Bronchial epithelial cell (primary cell): ENCODE measurements around the gene TMEM229A. TPM values are rescaled to one million over a fixed set of nuclear protein-coding genes. Genes with fewer than 3 reads are reported as not detected.
A peak's percentile ranks its signal among the peaks of the same experiment; 100 is the strongest.
"Not testable (repeated sequence)": the region's sequence is repeated elsewhere in the genome, so short reads cannot be mapped to it uniquely, and the experiment has no call there.

ENCODE experiments used
- DNase-seq: peaks from one replicate; pipeline ENCODE4 v3.0.0-alpha.2; 2010; ENCODE audit warnings: low read depth
- FAIRE-seq: peaks from 2 replicates; lab custom pipeline; 2011; peaks lifted over from hg19 to GRCh38; lab: Jason Lieb, UNC
- H3K27me3 ChIP-seq: 2 replicates; pipeline ENCODE4 v1.5.1; 2011; ENCODE audit warnings: low read length; ENCODE audit not compliant: control insufficient read depth, insufficient read depth
- H3K36me3 ChIP-seq: 2 replicates; pipeline ENCODE4 v1.5.1; 2011; ENCODE audit warnings: low read length; ENCODE audit not compliant: control insufficient read depth, insufficient read depth
- H3K4me3 ChIP-seq: 2 replicates; pipeline ENCODE4 v1.5.1; 2011; ENCODE audit warnings: mild to moderate bottlenecking, low read depth, low read length, control low read depth
- total RNA-seq: library from RNA; depleted of rRNA; stranded (reverse); fragments of >200 nt; gene quantifications from 2 replicates; pipeline ENCODE4 v1.2.1, GENCODE V29; 2014
- TF ChIP-seq, protein P1 (sequence below): IDR thresholded peaks from 2 replicates; pipeline ENCODE4 v1.5.1; 2011; ENCODE audit warnings: mild to moderate bottlenecking, moderate library complexity, low read length, control low read depth, inconsistent platforms; ENCODE audit not compliant: insufficient read depth, severe bottlenecking

Gene TMEM229A
- total RNA-seq, 1 donor from 2014 or later, result not detected

DNA sequence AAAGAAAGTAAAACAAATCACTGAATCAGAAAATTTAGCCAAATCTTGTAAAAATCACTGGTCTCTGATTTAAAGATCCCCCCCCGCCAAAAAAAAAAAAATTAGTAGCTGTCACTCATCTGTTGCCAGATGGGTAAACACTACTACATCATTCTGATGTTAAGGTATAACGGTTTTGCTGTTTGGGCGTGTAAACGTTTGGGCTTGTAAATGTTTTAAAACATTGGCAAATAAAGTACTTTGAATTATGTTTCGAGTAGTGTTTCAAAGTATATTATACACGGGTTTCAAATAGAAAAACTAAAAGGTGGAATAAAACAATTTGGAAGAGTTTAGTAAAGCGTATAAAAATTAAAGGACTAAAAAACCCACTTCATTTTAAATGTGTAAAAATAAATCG lies 1.5 kb downstream of the TMEM229A start:
- peaks cover 22% of the 10 kb centered on the region for H3K27me3 ChIP-seq
- no peak for FAIRE-seq
- H3K36me3 ChIP-seq, result no peaks in the 10 kb centered on the region
- no peak for DNase-seq
- H3K4me3 ChIP-seq, result no peak overlapping the region
- TF ChIP-seq, protein P1, sequence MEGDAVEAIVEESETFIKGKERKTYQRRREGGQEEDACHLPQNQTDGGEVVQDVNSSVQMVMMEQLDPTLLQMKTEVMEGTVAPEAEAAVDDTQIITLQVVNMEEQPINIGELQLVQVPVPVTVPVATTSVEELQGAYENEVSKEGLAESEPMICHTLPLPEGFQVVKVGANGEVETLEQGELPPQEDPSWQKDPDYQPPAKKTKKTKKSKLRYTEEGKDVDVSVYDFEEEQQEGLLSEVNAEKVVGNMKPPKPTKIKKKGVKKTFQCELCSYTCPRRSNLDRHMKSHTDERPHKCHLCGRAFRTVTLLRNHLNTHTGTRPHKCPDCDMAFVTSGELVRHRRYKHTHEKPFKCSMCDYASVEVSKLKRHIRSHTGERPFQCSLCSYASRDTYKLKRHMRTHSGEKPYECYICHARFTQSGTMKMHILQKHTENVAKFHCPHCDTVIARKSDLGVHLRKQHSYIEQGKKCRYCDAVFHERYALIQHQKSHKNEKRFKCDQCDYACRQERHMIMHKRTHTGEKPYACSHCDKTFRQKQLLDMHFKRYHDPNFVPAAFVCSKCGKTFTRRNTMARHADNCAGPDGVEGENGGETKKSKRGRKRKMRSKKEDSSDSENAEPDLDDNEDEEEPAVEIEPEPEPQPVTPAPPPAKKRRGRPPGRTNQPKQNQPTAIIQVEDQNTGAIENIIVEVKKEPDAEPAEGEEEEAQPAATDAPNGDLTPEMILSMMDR, result no peak

DNA sequence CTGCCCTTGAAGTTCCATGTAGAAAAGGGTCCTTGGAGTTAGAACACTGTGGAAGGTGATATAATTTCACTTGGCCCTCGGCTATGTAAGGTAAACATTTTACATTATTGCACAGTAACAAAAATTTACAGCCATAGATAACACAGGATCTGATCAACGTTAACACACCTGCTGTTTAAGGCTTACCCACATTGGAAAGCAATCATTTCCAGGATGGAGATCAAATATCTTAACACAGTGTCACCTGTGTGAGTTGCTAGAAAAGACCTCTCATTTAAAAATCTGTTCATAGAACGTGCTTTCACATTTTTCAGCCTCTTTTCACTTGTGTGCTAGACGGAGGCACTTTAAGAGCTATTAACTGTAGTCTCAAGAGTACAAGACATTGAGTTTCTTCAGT lies 1.9 kb downstream of the TMEM229A start:
- no peak for DNase-seq
- H3K4me3 ChIP-seq, result no peak overlapping the region
- TF ChIP-seq, protein P1, result no peak
- peaks cover 22% of the 10 kb centered on the region for H3K27me3 ChIP-seq
- H3K36me3 ChIP-seq, result no peaks in the 10 kb centered on the region
- no peak for FAIRE-seq

DNA sequence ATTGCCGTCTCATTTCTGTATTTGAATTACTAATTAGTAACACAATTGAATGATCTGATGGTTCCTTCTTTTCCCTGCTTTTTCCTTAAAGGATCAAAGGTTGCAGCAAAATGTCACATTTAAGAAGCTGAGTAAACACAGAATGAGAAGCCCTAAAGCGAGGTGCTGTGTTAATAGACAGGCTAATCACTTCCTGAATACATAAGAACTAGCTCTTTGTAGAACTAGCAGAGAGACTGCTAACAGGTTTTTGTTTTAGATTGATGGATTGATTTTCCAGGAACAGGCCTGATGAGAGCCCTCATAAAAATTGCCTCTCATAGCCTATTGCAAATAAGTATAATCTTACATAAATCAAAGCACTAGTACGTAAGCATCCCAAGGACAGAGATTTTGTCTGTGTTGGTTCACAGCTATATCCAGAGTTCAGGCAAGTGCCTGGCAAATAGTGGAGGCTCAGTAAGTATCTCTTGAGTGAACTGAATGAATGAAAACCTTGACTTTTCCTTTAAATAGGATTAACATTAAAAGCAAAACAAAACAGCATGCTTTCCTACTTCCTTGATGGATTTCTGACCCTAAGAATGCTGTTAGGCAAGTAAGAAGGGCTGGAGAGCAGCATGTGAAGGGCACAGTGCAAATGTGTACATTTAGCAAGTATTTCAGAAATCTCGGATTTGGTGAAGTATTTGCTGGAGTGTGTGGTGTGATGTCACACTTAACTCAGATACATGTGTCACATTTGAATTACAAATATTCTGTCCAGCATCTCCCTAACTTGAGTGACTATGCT lies 3.3 kb downstream of the TMEM229A start:
- Histone ChIP-seq H3K27me3 (peaks cover 21% of the 10 kb centered on the region), H3K36me3 (no peaks in the 10 kb centered on the region), H3K4me3 (no peak overlapping the region)
- no peak for FAIRE-seq
- no peak for DNase-seq
- TF ChIP-seq, protein P1, result no peak

DNA sequence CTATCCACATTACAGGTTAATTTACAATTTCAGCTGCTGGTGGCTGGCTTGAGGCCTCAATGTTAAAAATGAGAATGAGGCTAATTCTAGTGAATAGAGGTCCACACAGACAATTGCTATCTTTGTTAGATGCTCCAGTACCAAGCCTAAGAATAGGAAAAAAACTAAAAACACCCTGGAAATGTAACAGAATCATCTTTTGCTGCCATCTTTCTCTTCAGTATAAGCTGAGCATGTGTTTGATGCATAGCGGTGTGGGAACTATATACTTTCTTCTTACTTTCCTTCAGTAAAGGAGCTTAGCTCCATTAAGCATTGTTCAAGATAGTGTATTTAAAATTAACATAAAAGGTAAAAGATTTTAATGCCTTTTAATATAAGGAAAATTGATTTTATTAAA lies 5.6 kb downstream of the TMEM229A start:
- FAIRE-seq, result no peak

DNA sequence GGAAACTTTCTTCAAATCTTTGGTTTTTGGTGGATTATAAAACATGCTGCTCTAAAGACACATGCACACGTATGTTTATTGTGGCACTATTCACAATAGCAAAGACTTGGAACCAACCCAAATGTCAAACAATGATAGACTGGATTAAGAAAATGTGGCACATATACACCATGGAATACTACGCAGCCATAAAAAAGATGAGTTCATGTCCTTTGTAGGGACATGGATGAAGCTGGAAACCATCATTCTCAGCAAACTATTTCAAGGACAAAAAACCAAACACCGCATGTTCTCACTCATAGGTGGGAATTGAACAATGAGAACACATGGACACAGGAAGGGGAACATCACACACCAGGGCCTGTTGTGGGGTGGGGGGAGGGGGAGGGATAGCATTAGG lies 8.5 kb downstream of the TMEM229A start:
- not testable (repeated sequence) for FAIRE-seq

More for the DNA sequence above, 5.6 kb downstream of the TMEM229A start:
- no peak for DNase-seq
- no peaks in the 10 kb centered on the region for H3K36me3 ChIP-seq
- TF ChIP-seq, protein P1, result no peak
- peaks cover 11% of the 10 kb centered on the region for H3K27me3 ChIP-seq
- H3K4me3 ChIP-seq, result no peak overlapping the region

DNA sequence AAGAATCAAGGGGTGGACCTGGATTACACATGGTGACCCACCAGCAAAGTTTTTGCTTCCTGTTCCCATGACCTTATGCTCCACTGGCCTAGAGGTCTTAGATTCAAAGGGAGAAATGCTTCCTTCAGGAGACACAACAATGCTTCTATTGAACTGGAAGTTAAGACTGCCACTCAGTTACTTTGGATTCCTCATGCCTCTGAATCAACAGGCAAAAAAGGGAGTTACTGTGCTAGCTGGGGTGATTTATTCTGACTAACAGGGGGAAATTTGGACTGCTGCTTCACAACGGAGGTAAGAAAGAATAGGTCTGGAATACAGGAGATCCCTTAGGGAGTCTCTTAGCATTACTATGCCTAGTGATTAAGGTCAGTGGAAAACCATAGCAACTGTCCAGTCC lies 10.3 kb downstream of the TMEM229A start:
- no peak overlapping the region for H3K4me3 ChIP-seq
- H3K27me3 ChIP-seq, result no peaks in the 10 kb centered on the region
- peak; percentile 29 for DNase-seq
- TF ChIP-seq, protein P1, result no peak
- no peak for FAIRE-seq
- no peaks in the 10 kb centered on the region for H3K36me3 ChIP-seq

More for the DNA sequence above, 8.5 kb downstream of the TMEM229A start:
- DNase-seq, H3K4me3 ChIP-seq, H3K36me3 ChIP-seq, H3K27me3 ChIP-seq: not testable (repeated sequence)
